HepG2 (cell line): Measurements from ENCODE around the gene YIF1A. TPM values are rescaled to one million over a fixed set of nuclear protein-coding genes. Genes with fewer than 3 reads are reported as not detected.
A peak's percentile ranks its signal among the peaks of the same experiment; 100 is the strongest.

Source experiments
- CHD2 ChIP-seq: IDR thresholded peaks from 2 replicates; pipeline ENCODE4 v1.6.1; 2011; ENCODE audit warnings: low read depth, low read length, improper control_type of control experiment
- HMG20B ChIP-seq: conservative IDR thresholded peaks from 2 replicates; pipeline ENCODE4 v1.6.1; 2016; ENCODE audit warnings: missing genetic modification reagents, missing compliant biosample characterization
- KLF6 ChIP-seq: IDR thresholded peaks from 2 replicates; pipeline ENCODE4 v1.8.0; 2016; ENCODE audit warnings: missing biosample characterization, missing genetic modification reagents
- MAF1 ChIP-seq: sonication (generic); formaldehyde crosslinking; IDR thresholded peaks from 2 replicates; pipeline ENCODE4 v1.5.0; 2020; ENCODE audit warnings: missing genetic modification reagents, borderline replicate concordance
- NCOR1 ChIP-seq: fragments of 200-600 bp; sonication (generic); IDR thresholded peaks from 2 replicates; pipeline ENCODE4 v1.7.0; 2017; ENCODE audit warnings: antibody characterized with exemption, low read length, borderline replicate concordance
- NFKBIZ ChIP-seq: IDR thresholded peaks from 2 replicates; pipeline ENCODE4 v1.6.1; 2018; ENCODE audit warnings: missing genetic modification reagents, missing compliant biosample characterization
- RFX3 ChIP-seq: IDR thresholded peaks from 2 replicates; pipeline ENCODE4 v1.6.1; 2016; ENCODE audit warnings: missing biosample characterization, missing genetic modification reagents
- SP140L ChIP-seq: sonication (generic); formaldehyde crosslinking; IDR thresholded peaks from 2 replicates; pipeline ENCODE4 v1.4.0; 2020; ENCODE audit warnings: missing genetic modification reagents, borderline replicate concordance
- SRSF4 ChIP-seq: fragments of 200-400 bp; formaldehyde crosslinking; IDR thresholded peaks from one replicate; pipeline ENCODE4 v1.6.1; 2018; ENCODE audit warnings: mild to moderate bottlenecking, low read depth, low read length, moderate library complexity; ENCODE audit not compliant: poor library complexity, severe bottlenecking
- STAT5B ChIP-seq: sonication (generic); formaldehyde crosslinking; IDR thresholded peaks from 2 replicates; pipeline ENCODE4 v1.4.0; 2020; ENCODE audit warnings: missing genetic modification reagents
- ZFP36L1 ChIP-seq: sonication (generic); formaldehyde crosslinking; IDR thresholded peaks from 2 replicates; pipeline ENCODE4 v1.8.0; 2022; ENCODE audit warnings: mild to moderate bottlenecking, missing genetic modification reagents, moderate library complexity
- ZKSCAN1 ChIP-seq: fragments of 150-350 bp; IDR thresholded peaks from 2 replicates; pipeline ENCODE4 v1.6.1; 2014; ENCODE audit warnings: low read length
- ZNF253 ChIP-seq: sonication (generic); formaldehyde crosslinking; IDR thresholded peaks from 2 replicates; pipeline ENCODE4 v1.8.0; 2022; ENCODE audit warnings: mild to moderate bottlenecking, missing genetic modification reagents, borderline replicate concordance
- ZNF3 ChIP-seq: IDR thresholded peaks from 2 replicates; pipeline ENCODE4 v1.7.0; 2017; ENCODE audit warnings: inconsistent platforms
- ZNF326 ChIP-seq: sonication (generic); formaldehyde crosslinking; IDR thresholded peaks from 2 replicates; pipeline ENCODE4 v1.4.0; 2020; ENCODE audit warnings: missing genetic modification reagents, borderline replicate concordance
- ZNF619 ChIP-seq: sonication (generic); formaldehyde crosslinking; IDR thresholded peaks from 2 replicates; pipeline ENCODE4 v1.4.0; 2020; ENCODE audit warnings: mild to moderate bottlenecking, missing genetic modification reagents
- ZNF660 ChIP-seq: sonication (generic); formaldehyde crosslinking; IDR thresholded peaks from 2 replicates; pipeline ENCODE4 v1.5.1; 2020; ENCODE audit warnings: mild to moderate bottlenecking, low read depth, missing genetic modification reagents, borderline replicate concordance
- ZNF75D ChIP-seq: sonication (generic); formaldehyde crosslinking; IDR thresholded peaks from 2 replicates; pipeline ENCODE4 v1.8.1; 2023; ENCODE audit warnings: missing genetic modification reagents, mild to moderate bottlenecking, borderline replicate concordance
- polyA plus RNA-seq, 8 experiments: library from polyadenylated mRNA; depleted of rRNA in 3 of 8; stranded (reverse) in 7 of 8; unstranded in 1 of 8; fragments of >200 nt; fragmentation: Illumina TruSeq in 4 of 8; extraction: Trizol in 4 of 8; gene quantifications; 2 replicates each; pipeline versions ENCODE4 v1.2.1 to v1.2.3, GENCODE V29; 2011 to 2016; ENCODE audit warnings: low read depth in 4 of 8, missing spikeins in 1 of 8, mixed read lengths in 1 of 8; ENCODE audit not compliant: insufficient read depth in 1 of 8
- total RNA-seq, 5 experiments: library from RNA; depleted of rRNA; stranded (reverse); fragments of >200 nt; fragmentation: Illumina TruSeq; extraction: Trizol; gene quantifications; 2 replicates each; pipeline ENCODE4 v1.2.3, GENCODE V29; 2016; ENCODE audit warnings: low read depth in 1 of 5
- TF ChIP-seq, protein P1 (sequence below): sonication (generic); formaldehyde crosslinking; IDR thresholded peaks from 2 replicates; pipeline ENCODE4 v1.4.0; 2020; ENCODE audit warnings: missing genetic modification reagents, mild to moderate bottlenecking, borderline replicate concordance
- TF ChIP-seq, protein P2 (sequence below): sonication (generic); formaldehyde crosslinking; IDR thresholded peaks from 2 replicates; pipeline ENCODE4 v1.5.0; 2020; ENCODE audit warnings: missing genetic modification reagents, mild to moderate bottlenecking, borderline replicate concordance
- TF ChIP-seq, protein P3 (sequence below): IDR thresholded peaks from 2 replicates; pipeline ENCODE4 v1.6.1; 2016; ENCODE audit warnings: mild to moderate bottlenecking
- TF ChIP-seq, protein P4 (sequence below): sonication (generic); formaldehyde crosslinking; IDR thresholded peaks from 2 replicates; pipeline ENCODE4 v1.8.1; 2023; ENCODE audit warnings: mild to moderate bottlenecking, inconsistent platforms, moderate library complexity, missing genetic modification reagents, borderline replicate concordance

The YIF1A gene
- total and polyA plus RNA-seq, 2 of the 13 experiments (the other 11 are each of a cell fraction or from before 2014, with no cell fraction given): 133 to 145 TPM

DNA sequence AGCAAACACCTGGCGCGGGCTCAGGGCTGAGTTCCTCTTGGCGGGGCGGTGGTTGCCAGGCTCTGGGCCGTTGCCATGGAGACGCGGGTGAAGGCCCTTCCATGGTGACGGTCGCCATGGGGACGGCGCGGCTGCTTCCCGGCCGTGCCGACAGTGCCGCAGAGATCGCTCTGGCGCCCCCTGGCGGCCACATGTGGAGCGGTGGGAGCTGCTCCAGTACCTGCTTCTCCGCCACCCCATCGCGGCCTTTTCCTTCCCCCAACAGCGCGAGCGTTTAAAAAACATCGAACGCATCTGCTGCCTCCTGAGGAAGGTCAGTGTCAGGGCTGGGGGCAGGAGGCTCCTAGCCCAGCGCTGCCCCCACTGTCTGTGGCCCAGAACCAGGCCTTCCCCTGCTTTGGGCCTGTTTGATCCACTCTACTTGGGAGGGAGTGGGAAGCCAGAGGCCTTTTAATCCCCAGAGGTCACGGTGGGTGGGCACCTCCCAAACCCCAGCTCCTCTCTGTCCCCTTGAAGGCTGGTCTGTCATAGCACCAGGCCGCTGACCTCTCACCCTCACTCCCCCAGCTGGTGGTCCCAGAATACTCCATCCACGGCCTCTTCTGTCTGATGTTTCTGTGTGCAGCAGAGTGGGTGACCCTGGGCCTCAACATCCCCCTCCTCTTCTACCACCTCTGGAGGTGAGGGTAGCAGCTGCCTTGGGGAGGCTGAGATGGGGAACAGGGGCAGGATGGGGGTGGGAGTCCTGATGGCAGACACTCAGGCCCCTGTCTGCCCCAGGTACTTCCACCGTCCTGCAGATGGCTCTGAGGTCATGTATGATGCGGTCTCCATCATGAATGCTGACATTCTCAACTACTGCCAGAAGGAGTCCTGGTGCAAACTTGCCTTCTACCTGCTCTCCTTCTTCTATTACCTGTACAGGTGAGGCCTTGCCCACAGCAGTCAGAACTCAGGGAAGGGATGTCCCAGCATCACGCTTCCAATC, 6.2 kb downstream of the YIF1A start (continued):
- TF ChIP-seq ZNF3 (CRISPR knock-in tag) (no peak), ZFP36L1 (peak; percentile 83; the same call in 1 of the 2 replicates), ZNF619 (no peak), KLF6 (no peak), HMG20B (CRISPR knock-in tag) (no peak), NFKBIZ (CRISPR knock-in tag) (peak; percentile 52; the same call in 1 of the 2 replicates), STAT5B (no peak), ZNF253 (CRISPR knock-in tag) (no peak), MAF1 (CRISPR knock-in tag) (no peak), ZKSCAN1 (no peak), ZNF75D (CRISPR knock-in tag) (no peak), NCOR1 (no peak), ZNF660 (CRISPR knock-in tag) (no peak), ZNF326 (CRISPR knock-in tag) (peak; percentile 98), CHD2 (no peak), RFX3 (CRISPR knock-in tag) (peak; percentile 99), SRSF4 (no peak), SP140L (CRISPR knock-in tag) (no peak)
- TF ChIP-seq, protein P1, sequence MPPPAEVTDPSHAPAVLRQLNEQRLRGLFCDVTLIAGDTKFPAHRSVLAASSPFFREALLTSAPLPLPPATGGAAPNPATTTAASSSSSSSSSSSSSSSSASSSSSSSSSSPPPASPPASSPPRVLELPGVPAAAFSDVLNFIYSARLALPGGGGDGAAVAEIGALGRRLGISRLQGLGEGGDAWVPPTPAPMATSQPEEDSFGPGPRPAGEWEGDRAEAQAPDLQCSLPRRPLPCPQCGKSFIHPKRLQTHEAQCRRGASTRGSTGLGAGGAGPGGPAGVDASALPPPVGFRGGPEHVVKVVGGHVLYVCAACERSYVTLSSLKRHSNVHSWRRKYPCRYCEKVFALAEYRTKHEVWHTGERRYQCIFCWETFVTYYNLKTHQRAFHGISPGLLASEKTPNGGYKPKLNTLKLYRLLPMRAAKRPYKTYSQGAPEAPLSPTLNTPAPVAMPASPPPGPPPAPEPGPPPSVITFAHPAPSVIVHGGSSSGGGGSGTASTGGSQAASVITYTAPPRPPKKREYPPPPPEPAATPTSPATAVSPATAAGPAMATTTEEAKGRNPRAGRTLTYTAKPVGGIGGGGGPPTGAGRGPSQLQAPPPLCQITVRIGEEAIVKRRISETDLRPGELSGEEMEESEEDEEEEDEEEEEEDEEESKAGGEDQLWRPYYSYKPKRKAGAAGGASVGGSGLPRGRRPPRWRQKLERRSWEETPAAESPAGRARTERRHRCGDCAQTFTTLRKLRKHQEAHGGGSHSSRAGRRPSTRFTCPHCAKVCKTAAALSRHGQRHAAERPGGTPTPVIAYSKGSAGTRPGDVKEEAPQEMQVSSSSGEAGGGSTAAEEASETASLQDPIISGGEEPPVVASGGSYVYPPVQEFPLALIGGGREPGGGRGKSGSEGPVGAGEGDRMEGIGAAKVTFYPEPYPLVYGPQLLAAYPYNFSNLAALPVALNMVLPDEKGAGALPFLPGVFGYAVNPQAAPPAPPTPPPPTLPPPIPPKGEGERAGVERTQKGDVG (CRISPR knock-in tag): no peak; the same call in 1 of the 2 replicates
- TF ChIP-seq, protein P2, sequence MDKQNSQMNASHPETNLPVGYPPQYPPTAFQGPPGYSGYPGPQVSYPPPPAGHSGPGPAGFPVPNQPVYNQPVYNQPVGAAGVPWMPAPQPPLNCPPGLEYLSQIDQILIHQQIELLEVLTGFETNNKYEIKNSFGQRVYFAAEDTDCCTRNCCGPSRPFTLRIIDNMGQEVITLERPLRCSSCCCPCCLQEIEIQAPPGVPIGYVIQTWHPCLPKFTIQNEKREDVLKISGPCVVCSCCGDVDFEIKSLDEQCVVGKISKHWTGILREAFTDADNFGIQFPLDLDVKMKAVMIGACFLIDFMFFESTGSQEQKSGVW (CRISPR knock-in tag): no peak
- TF ChIP-seq, protein P3, sequence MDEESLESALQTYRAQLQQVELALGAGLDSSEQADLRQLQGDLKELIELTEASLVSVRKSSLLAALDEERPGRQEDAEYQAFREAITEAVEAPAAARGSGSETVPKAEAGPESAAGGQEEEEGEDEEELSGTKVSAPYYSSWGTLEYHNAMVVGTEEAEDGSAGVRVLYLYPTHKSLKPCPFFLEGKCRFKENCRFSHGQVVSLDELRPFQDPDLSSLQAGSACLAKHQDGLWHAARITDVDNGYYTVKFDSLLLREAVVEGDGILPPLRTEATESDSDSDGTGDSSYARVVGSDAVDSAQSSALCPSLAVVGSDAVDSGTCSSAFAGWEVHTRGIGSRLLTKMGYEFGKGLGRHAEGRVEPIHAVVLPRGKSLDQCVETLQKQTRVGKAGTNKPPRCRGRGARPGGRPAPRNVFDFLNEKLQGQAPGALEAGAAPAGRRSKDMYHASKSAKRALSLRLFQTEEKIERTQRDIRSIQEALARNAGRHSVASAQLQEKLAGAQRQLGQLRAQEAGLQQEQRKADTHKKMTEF (CRISPR knock-in tag): peak; percentile 67; the same call in 1 of the 2 replicates
- TF ChIP-seq, protein P4, sequence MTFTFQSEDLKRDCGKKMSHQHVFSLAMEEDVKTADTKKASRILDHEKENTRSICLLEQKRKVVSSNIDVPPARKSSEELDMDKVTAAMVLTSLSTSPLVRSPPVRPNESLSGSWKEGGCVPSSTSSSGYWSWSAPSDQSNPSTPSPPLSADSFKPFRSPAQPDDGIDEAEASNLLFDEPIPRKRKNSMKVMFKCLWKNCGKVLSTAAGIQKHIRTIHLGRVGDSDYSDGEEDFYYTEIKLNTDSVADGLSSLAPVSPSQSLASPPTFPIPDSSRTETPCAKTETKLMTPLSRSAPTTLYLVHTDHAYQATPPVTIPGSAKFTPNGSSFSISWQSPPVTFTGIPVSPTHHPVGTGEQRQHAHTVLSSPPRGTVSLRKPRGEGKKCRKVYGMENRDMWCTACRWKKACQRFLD (CRISPR knock-in tag): no peak
